ENCODE data around the gene MIDN.
"Not testable (repeated sequence)": the region's sequence is repeated elsewhere in the genome, so short reads cannot be mapped to it uniquely, and the experiment has no call there.

The MIDN gene

DNA sequence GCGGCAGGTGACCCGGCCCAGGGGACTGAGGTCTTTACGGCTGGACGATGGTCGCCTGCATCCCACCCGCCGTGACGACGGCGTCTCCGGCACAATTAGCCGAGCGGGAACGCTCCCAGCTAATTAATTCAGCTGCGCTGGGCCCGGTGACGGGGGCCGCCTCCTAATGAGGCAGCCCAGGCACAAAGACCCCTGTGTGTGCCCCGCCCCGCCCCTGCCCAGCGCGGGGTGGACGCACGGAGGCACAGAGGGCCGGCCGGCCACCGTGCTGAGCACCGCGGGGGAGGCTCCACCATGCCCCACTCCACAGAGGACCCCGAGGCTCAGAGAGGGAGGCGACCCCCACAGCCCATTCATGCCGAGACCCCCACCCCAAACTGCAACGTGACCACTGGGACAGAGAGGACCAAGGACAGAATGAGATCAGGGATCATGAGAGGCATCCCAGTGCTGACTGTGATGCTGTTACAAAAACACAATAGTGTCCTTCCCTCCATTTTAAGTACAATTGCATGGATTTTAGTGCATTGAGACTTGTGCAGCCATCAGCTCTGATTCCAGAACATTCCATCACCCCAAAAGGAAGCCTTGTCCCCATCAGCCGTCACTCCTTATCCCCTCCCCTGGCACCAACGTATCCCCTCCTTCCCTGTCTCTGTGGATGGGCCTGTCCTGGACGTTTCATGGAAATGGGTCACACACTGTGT is 54.3 kb downstream of the MIDN start:
- no peak for TF ChIP-seq GATA1 (IDR thresholded peaks at IDR 0.05; ENCODE audit: low read depth, low read length)
- TF ChIP-seq POLR2A (IDR thresholded peaks at IDR 0.05; ENCODE audit: low read length), result no peak
- no peak for DNase-seq

DNA sequence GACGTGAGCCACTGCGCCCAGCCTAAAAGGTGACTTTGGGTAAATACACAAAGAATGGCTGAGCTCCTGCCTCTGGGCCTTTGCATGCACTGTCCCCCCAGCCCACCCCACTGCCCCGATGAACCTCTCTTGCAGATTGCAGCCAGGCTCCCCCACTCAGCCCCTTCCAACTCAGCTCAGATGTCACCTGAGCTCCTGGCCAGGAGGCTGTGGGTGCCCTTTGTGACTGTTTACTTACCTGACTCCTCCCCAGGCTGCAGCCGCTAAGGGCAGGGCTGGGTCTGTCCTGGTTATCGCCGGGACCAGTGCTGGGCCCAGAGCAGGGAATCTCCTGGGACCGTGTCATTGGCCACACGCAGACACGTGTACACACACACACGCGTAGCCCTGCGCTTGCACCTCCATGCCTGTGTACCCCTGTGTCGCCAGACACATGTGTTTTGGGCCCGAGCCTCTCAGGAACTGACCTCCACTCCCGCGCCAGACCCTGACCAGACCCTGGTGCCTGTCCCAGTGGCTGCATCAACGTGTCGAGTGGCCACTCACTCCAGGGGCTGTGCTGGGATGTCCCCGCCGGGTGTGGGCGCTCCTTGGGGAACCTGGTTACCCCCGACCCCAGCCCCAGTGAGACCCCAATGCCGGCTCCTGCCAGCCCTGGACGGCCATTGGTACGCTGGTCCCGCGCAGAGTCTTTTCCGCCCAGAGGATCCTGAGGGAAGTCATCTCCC is 56.0 kb downstream of the MIDN start:
- no peak for DNase-seq
- TF ChIP-seq POLR2A (IDR thresholded peaks at IDR 0.05; ENCODE audit: low read length) (no peak), GATA1 (IDR thresholded peaks at IDR 0.05; ENCODE audit: low read depth, low read length) (no peak)

DNA sequence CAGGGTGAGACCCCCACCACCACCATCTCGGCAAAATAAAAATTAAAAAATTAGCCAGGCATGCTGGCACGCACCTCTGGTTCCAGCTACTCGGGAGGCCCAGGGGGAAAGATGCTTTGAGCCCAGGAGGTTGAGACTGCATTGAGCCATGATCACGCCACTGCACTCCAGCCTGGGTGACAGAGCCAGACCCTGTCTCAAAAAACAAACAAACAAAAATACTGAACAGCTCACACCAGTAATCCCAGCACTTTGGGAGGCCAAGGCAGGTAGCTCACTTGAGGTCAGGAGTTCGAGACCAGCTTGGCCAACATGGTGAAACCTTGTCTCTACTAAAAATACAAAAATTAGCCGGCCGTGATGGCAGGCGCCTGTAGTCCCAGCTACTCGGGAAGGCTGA is 57.0 kb downstream of the MIDN start:
- DNase-seq, result not testable (repeated sequence)

DNA sequence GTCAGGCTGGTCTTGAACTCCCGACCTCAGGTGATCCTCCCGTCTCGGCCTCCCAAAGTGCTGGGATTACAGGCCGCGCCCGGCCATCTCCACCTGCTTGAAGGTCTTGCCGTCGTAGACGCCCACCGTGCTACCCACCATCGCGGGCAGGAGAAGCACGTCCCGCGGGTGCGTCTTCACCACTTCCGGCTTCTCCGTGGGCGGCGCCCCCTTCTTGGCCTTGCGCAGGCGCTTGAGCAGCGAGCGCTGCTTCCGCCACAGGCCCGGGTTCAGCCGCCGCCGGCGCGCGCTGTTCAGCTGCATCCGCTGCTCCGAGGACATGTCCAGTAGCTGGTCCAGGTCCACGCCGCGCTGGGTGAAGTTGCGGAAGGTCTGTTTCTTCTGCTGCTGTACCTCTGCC is 58.9 kb downstream of the MIDN start:
- no peak for TF ChIP-seq POLR2A (IDR thresholded peaks at IDR 0.05; ENCODE audit: low read length)
- TF ChIP-seq GATA1 (IDR thresholded peaks at IDR 0.05; ENCODE audit: low read depth, low read length), result no peak
- no peak for DNase-seq

DNA sequence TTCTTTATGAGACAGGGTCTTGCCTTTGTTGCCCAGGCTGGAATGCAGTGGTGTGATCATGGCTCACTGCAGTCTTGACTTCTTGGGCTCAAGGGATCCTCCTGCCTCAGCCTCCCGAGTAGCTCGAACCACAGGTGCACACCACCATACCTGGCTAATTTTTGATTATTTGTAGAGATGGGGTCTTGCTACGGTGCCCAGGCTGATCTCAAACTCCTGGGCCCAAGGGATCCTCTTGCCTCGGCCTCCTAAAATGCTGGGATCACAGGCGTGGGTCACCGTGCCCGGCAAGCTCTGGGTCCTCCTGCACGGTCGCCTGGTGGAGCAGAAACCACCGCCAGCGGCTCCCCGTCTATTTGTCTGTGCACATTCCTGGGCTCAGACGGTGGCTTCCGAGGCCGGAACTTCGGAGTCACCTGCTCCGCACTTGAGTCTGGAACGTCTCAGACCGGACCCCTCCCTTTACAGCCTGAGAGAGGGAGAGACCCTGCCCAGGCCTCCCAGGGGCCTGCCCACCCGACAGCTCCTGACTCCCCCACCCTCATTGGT is 59.4 kb downstream of the MIDN start:
- TF ChIP-seq POLR2A (IDR thresholded peaks at IDR 0.05; ENCODE audit: low read length) (no peak), GATA1 (IDR thresholded peaks at IDR 0.05; ENCODE audit: low read depth, low read length) (no peak)
- no peak for DNase-seq

DNA sequence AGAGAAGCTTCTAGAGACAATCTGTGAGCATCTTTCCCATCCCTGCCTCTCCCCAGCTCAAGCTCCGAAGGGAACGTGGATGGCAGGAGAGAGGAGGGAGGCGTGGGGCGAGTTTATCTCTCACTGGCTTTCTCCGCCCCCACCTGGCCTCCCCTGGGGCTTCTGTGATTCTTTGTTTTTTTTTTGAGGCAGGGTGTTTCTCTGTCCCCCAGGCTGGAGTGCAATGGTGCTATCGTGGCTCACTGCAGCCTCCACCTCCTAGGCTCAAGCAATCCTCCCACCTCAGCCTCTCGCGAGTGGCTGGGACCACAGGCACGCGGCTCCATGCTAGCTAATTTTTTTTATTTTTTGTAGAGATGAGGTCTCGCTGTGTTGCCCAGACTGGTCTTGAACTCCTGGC is 60.3 kb downstream of the MIDN start:
- DNase-seq, result no peak
- TF ChIP-seq POLR2A (IDR thresholded peaks at IDR 0.05; ENCODE audit: low read length) (no peak), GATA1 (IDR thresholded peaks at IDR 0.05; ENCODE audit: low read depth, low read length) (no peak)
